CD4-positive, alpha-beta T cell treated with Interferon gamma for 1 hour (primary cell): ENCODE results near the gene OSCP1.
"Not testable (repeated sequence)": the region's sequence is repeated elsewhere in the genome, so short reads cannot be mapped to it uniquely, and the experiment has no call there.

Experiments used
- DNase-seq: peaks from one replicate; pipeline ENCODE4 v3.0.0-alpha.2; 2020

Gene OSCP1, protein sequence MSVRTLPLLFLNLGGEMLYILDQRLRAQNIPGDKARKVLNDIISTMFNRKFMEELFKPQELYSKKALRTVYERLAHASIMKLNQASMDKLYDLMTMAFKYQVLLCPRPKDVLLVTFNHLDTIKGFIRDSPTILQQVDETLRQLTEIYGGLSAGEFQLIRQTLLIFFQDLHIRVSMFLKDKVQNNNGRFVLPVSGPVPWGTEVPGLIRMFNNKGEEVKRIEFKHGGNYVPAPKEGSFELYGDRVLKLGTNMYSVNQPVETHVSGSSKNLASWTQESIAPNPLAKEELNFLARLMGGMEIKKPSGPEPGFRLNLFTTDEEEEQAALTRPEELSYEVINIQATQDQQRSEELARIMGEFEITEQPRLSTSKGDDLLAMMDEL

DNA sequence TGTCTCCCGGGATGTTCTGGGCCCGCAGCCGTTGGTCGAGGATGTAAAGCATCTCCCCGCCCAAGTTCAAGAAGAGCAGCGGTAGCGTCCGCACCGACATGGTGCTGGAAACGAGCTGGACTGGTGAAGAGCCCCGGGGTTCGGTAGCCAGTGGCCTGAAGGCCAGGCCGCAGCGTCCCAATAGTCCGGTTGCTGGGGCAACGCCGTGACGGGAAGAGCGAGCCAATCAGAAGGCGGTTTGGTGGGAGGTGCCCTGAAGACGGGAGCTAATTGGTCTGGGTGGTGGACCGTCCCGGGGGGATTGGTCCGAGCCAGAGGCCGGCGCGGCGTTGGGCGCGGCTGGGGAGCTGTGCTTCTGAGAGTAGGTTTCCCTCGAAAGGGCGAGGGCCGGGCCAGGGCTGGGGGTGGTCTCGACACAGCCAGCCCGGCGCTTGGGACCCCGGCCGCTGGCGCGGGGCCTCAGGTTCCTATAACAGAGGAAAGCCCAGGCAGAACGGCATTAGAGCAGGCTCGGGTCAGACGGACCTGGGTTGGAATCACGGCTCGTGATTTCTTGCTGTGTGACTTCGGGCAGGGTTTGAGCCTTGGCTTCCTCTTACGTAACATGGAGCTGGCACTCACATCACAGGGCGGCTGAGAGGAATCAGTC lies at the start of gene OSCP1:
Gene OSCP1, minus strand, starts transcription at position 182 of the 649 bp plus-strand sequence. Its CDS starts 82 bp downstream, at position 100.
- DNase-seq = peak; percentile 92

DNA sequence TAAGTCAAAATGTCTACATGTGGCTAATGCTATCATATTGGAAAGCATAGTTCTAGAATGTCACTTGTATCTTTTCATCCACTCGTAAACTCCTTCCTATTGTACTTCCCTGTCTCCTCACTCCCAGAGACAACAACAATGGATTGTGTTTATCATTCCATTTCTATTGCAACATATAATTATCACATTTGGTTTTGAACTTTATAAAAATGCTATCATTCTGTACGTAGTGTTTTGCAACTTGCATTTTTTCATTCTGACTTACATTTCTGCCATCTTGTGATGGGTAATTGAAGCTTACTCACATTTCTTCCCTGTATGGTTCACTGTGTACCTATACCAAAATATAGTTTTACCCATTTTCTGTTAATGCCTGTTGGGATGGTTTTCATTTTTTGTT lies 47.0 kb upstream of the OSCP1 start:
- no peak for DNase-seq

DNA sequence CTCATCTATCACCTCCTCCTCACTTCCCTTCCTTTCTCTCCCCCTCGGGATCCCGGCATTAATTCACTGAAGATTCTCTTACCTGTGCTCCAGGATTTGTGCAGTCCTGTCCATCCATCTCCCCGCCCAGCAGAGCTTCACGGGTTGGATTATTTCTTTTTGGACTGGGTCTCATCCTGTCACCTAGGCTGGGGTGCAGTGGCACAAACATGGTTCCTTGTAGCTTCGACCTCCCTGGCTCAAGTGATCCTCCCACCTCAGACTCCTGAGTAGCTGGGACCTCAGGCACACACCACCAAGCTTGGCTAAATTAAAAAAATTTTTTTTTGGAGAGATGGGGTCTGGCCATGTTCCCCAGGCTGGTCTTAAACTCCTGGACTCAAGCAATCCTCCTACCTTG lies 44.7 kb upstream of the OSCP1 start:
- no peak for DNase-seq

DNA sequence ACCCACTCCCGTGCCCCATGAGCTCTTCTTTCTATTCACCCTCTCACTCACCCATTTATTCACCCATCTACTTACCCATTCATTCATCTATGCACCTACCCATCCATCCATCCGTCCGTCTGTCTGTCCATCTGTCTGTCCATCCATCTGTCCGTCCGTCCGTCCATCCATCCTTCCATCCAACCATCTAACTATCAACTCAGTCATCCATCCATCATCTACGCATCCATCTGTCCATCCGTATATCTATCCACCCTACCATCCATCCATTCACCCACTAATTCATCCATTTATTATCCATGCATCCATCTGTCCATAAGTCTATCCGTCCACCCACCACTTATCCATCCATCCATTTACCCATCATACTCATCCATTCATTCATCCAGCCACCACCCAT lies 43.3 kb upstream of the OSCP1 start:
- no peak for DNase-seq

DNA sequence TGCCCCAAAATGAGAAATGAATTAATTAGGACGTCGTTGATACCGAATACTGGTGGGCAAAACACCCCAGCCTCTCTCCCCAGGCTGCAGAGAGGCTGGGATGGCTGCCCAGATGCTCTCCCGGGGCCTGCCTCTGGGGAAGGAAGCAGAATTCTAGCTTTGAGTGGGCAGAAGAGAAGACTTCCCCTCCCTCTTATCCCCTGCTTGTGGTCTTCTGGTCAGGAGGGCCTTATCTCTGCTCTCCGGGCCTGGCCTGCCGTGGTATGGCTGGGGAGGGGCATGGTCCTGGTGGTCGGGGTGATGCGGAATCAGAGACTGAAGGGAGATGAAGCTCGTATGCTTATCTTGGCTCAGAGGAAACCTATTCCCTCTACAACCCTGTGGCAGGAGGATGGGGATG lies 42.2 kb upstream of the OSCP1 start:
- DNase-seq = no peak

DNA sequence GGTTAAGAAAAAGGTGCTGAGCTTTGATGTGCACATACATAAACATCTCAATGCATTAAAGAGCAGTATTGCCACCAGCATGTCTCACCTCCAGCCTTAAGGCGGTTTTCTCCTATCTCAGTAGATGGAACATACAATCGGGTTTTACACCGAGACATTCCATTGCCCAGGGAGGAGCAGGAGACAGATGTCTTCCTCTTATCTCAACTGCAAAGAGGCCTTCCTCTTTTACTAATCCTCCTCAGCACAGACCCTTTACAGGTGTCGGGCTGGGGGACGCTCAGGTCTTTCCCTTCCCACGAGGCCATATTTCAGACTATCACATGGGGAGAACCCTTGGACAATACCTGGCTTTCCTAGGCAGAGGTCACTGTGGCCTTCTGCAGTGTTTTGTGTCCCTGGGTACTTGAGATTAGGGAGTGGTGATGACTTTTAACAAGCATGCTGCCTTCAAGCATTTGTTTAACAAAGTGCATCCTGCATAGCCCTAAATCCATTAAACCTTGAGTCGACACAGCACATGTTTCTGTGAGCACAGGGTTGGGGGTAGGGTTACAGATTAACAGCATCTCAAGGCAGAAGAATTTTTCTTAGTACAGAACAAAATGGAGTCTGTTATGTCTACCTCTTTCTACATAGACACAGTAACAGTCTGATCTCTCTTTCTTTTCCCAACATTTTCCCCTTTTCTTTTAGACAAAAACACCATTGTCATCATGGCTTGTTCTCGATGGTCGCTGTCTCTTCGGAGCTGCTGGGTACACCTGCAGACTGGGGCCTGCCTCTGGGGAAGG lies 39.2 kb upstream of the OSCP1 start:
- not testable (repeated sequence) for DNase-seq

DNA sequence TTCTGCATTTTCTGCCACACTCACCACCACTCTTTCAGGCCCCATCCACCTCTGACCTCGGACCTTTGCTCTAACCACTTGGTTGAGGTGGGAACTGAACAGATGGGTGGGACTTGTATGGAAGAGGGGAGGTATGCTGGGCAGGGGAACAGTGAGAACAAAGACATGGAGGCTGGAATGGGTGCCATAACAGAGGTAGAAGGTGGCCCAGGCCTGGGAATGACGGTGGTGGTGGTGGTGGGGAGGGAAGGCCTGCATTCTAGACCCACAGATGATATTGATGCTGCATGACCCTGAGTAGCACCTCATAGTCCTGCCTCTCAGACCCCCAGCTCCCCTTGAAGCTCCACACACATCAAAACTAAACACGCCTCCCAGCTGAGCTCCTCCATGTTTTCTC lies 37.7 kb upstream of the OSCP1 start:
- DNase-seq = no peak

DNA sequence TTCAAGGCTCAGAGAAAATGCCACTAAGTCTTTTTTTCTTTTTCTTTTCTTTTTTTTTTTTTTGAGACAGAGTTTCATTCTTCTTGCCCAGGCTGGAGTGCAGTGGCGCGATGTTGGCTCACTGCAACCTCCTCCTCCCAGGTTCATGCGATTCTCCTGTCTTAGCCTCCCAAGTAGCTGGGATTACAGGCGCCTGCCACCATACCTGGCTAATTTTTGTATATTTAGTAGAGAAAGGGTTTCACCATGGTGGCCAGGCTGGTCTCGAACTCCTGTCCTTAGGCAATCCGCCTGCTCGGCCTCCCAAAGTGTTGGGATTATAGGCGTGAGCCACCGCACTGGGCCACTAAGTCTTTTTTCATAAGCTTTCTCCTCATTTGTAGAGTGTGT lies 37.1 kb upstream of the OSCP1 start:
- DNase-seq = not testable (repeated sequence)

DNA sequence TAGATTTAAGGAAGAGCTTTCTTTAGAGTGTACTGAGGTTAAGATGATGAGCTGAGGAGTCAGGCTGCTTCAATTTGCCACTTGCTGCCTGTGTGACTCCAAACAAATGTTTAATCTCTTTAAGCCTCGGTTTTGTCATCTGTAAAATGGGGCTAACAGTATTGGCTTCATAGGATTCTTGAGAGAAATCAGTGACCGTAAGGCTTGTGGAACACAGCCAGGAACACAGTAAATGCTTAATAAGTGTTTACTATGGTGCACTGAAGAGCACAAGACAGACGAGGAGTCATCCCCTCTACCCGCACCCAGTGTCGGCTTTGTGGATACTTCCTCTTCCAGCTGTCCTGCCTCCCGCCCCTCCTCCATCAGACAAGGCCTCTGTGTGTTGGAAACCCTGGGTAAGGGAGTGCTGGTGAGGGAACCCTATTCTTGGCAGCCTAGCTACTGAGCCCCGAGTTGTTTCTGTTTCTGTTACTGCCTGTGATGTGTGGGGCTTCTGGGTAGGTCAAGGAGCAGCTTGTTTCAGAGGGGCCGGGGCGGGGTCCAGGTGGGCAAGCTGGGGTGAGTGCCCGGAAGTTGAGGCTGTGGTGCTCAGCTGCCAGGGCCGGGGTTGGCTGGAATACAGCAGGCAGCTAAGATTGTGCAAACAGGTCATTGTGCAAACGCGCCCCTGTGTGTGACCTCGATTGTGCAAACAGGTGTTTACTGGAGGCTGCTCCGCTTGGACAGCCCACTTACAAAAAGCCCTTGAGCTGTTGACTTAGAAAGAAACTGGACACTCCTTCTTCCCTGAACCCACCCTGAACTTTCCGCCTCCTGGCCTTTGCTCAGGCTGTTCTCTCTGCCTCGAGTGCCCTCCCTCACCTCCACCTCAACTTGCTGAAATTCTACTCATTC lies 36.4 kb upstream of the OSCP1 start:
- peak; percentile 68 for DNase-seq

DNA sequence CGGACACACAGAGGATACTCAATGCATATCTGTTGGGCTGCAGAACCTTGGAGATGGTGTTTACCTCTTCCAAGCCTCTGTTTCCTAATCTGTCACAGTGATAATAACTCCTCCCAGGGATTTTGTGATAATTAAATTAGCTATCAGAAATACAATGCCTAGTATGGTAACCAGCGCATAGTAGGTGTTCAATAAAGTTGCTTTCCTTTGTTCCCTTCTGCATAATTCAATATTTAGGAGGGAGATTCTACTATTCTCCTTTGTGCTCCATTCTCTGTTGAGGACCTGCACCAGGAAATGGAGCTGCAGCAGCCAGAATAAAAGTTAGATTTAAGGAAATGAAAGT lies 35.8 kb upstream of the OSCP1 start:
- no peak for DNase-seq

DNA sequence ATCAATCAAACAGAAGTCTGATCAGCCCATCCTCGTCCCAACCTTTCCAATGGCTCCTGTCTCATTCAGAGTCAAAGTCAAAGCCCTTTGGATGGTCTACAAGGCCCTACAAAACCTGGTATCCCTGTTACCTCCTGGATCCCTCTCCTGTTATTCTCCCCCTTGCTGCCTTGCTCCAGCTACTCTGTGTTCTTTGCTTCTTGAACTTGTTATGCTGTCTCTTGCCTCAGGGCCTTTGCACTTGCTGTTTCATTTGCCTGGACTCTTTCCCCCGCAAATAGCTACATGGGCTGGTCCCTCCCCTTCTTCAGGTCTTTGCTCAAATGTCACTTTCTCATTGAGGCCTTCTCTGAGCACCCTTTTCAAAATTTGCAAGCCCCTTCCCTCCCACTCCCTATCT lies 33.8 kb upstream of the OSCP1 start:
- no peak for DNase-seq

DNA sequence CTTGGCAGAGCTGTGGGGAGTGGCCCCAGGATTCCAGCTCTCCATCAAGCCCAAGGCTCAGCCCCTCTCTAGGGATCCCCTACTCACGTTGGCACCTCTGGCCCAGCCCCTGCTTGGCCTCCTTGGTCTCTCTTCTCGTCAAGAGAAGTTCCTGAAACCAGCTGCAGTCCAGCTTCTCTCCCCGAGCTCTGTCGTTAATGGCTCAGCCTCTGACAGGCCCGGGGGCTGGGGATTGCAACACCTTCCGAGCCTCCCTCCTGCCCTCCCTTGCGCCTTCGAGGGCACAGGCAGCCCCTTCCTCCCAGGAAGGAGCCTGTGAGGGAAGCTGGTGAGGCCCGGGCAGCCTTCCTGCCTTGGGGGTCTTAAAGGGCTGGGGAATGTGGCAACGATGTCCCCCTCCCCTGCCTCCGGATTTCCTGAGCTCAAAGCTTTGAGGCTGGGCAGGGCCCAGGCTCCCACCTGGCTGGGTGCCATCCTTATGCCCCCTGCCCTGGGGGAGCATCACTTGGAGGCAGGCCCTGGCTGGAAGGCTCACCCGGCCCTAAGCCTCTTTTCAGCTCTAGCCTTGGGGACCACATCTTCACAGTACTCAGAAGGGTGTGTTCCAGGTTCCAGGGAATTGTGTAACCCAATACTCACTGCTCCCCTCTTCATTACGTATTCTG lies 32.6 kb upstream of the OSCP1 start, which contains the start of gene CSF3R:
Gene CSF3R, minus strand, starts transcription at position 190 of the 665 bp plus-strand sequence. CDS start 3,417 bp downstream, outside the sequence.
- peak; percentile 26 for DNase-seq

DNA sequence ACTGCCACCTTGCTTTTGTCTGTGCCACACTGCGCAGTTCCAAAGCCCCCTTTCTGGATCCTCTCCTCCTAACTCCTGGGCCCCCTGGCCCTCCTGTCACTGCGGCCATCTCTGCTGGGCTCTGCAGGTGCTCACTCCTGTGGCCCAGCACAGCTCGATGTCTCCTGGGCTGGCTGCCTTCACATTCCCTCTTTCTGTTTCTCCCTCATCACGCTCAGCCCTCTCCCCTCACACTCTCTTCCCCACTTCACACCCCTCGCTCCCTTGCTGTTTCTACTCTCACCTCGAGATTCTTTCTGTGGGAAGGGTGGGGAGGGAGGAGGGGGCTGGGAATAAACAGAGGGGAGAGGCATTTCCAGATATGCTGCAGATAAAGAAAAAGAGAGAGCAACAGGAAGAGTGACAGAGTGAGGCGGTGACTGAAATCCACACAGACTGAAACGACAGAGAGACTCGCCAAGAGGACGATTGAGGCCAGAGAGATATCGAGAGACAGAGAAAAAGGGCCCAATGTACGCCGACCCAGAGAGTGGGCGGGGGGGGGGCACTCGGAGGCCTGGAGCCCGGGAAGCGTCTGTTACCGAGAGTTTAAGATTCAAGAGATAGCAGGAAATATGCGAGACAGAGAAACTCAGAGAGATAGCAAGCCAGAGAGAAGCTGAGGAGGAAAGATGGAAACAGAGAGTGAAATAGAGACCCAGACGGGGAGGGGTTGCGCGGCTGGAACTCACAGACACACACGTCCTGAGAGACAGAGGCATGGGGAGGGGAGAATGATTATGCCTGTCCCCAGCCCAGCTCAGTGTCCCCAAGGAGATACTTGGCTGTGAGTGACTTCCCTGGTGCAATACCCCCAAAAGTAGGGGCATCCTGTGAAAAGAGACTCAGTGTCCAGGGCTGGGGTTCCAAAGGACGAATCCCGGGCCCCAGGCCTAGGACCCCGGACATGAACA lies 31.8 kb upstream of the OSCP1 start:
- no peak for DNase-seq

DNA sequence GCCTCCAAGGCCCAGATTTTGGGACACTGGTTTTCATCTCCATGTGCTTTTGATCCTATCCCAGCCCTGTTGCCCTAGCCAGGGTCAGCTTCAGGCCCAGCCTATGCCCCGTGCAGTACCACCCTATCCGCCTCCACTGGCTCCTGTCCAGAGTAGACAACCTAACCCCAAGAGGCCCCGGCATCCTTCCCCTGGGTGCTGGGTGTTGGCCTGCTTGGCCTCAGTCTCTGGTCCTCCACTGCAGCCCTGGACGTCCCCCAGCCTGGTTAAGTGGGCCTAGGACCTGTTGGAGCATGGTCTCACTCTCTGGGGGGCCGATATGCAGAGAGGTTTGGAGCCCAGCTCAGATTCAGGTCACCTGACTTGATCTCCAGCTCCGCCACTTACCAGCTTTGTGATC lies 30.8 kb upstream of the OSCP1 start:
- no peak for DNase-seq

DNA sequence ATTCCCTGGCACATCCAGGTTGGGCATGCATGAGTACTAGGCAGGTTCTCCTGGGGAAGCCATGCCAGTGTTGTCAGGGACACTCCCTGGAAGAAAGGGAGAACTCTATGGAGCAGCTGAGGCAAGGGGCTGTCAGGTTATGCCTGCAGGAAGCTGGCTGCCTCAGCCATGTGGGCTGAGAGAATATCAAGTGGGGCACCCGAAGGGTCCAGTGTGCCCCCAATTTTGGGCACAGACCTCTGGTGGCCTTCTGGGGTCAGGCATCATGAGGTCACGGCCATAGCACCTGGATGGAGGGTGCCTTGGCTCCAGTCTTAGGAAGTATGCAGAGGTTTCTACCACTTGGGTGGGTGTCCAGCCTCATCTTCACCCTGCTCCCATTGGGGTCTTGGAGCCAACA lies 29.9 kb upstream of the OSCP1 start:
- DNase-seq = no peak

DNA sequence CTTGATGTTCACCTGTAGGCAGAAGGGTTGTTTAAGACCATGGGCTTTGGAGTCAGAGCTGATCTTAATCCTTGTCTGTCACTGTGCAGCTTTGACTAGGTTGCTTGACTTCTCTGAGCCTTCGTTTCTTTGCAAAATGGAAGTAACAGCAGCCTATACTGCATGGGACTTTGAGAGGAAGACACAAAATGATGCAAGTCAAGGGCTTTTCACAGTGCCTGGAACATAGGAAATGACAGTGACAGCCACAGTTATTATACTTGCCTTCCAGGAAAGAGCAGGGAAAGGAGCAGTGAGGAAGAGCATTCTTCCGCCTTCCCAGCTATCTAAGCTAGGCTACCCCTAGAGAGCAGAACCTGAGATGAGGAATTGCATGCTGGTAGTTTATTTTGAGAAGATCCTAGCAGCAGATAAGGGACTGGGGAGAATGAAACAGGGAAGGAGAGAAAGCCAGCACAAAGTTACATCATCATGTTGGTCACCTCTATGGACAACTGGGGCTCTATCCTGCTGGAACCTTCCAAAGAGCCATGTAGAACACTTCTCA lies 29.3 kb upstream of the OSCP1 start:
- DNase-seq = no peak

DNA sequence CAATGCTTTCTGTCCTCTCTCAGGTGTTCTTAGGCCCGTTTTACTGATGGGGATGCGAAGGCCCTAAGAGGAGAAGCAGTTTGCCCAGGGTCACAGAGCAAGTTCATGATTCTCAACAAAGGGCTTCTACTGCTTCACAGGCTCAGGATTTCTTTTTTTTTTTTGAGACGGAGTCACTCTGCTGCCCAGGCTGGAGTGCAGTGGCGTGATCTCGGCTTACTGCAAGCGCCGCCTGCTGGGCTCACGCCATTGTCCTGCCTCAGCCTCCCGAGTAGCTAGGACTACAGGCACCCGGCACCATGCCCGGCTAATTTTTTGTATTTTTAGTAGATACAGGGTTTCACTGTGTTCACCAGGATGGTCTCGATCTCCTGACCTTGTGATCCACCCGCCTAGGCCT lies 27.4 kb upstream of the OSCP1 start:
- DNase-seq = not testable (repeated sequence)

DNA sequence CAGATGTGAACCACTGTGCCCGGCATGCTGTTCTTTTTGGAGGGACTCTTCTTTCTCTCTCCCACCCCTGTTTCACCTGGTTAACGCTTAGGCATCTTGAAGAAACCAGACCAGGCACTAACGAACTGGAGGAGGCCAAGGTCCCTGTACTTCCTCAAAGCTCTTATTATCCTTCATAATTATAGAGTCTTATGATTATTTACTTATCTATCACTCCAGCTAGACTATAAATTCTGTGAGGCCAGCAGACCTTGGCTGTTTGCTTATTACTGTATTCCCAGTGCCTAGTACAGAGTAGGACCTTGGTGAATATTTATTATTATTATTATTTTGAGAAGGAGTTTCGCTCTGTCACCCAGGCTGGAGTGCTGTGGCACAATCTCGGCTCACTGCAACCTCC lies 26.7 kb upstream of the OSCP1 start:
- no peak for DNase-seq

DNA sequence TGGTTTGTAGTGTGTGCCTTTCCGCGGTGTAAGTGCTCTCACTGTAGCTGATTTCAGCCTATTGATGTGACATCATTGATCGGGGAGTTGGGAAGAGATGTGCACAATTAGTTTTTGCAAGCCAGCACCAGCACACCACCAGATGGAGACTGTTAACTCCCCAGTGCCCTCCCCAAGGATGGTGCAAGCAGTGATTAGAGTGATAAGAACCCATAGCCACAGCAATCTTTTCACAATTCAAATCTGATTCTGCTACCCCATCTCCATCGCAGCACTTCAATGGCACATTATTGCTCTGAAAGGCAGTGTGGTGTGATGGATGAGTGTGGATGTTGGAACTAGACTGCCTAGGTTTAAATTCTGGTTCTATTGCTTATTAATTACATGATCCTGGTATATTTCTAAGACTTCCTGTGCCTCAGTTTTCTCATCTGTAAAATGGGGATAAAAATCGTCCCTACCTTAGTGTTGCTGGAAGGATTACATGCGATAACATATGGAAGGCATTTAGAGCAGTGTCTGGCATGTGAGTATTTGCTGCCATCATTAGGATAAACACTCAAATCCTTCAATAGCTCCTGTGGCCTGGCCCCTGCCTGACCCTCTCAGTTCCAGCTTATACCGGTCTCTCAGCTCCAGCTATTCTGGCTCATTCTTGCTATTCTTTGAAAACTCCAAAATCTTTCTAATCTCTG lies 25.8 kb upstream of the OSCP1 start:
- DNase-seq = no peak

DNA sequence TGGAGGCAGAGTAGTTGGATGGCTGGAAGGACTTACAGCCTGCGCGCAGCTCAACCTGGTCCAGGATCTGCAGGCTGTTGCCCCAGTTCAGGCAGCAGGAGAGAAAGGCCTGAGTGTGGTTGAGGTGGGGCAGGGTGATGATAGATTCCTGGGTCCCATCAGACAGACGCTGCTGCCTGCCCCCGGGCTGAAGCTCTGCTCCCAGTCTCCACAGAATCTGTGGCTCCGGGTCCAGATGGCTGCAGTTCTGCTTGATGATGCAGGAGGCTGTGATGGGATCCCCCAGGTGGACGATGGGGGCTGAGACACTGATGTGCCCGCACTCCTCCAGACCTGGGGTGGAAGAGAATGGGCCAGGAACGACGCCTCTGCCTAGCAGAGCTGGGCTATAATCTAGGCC lies 25.1 kb upstream of the OSCP1 start:
- DNase-seq = no peak
